GM23338 (cell line): ENCODE data around the gene KDM5C. TPM values are rescaled to one million over a fixed set of nuclear protein-coding genes. Genes with fewer than 3 reads are reported as not detected.

Source experiments
- ATAC-seq: fragments of 200-7000 bp; cut with Tn5 transposase; 3 replicates; pipeline ENCODE4 v1.9.1; 2020
- DNase-seq: peaks from one replicate; pipeline ENCODE4 v3.0.0-alpha.2; 2015; ENCODE audit warnings: low spot score
- H2AFZ ChIP-seq: fragments of 200-600 bp; sonication (generic); 2 replicates; pipeline ENCODE4 v1.8.0; 2016; ENCODE audit warnings: antibody characterized with exemption, mild to moderate bottlenecking, moderate library complexity
- H3F3A ChIP-seq: fragments of 200-600 bp; sonication (generic); replicated peaks from 2 replicates; pipeline ENCODE4 v1.8.0; 2017; ENCODE audit warnings: antibody characterized with exemption, mixed run types, low read depth
- H3K27ac ChIP-seq: fragments of 200-600 bp; sonication (generic); 2 replicates; pipeline ENCODE4 v1.6.1; 2016; ENCODE audit warnings: low read depth
- H3K27me3 ChIP-seq: fragments of 200-600 bp; sonication (generic); 2 replicates; pipeline ENCODE4 v1.8.0; 2016; ENCODE audit warnings: mild to moderate bottlenecking, mixed run types, moderate library complexity; ENCODE audit not compliant: insufficient read depth
- H3K36me3 ChIP-seq: fragments of 200-600 bp; sonication (generic); 2 replicates; pipeline ENCODE4 v1.8.0; 2016; ENCODE audit warnings: mild to moderate bottlenecking; ENCODE audit not compliant: insufficient read depth
- H3K4me1 ChIP-seq: fragments of 200-600 bp; sonication (generic); 2 replicates; pipeline ENCODE4 v1.8.0; 2016; ENCODE audit warnings: mild to moderate bottlenecking, moderate library complexity; ENCODE audit not compliant: insufficient read depth
- H3K4me2 ChIP-seq: fragments of 200-600 bp; sonication (generic); 2 replicates; pipeline ENCODE4 v1.7.1; 2017; ENCODE audit warnings: mixed run types
- H3K4me3 ChIP-seq: fragments of 200-600 bp; sonication (generic); 2 replicates; pipeline ENCODE4 v1.6.1; 2016; ENCODE audit warnings: mixed run types
- H3K79me2 ChIP-seq: fragments of 200-600 bp; sonication (generic); replicated peaks from 2 replicates; pipeline ENCODE4 v1.8.0; 2017; ENCODE audit warnings: mild to moderate bottlenecking; ENCODE audit not compliant: insufficient read depth
- H3K9me2 ChIP-seq: fragments of 200-600 bp; sonication (generic); 2 replicates; pipeline ENCODE4 v1.8.0; 2017; ENCODE audit not compliant: insufficient read depth
- H4K20me1 ChIP-seq: fragments of 200-600 bp; sonication (generic); replicated peaks from 2 replicates; pipeline ENCODE4 v1.8.0; 2017; ENCODE audit warnings: mild to moderate bottlenecking; ENCODE audit not compliant: insufficient read depth
- H3K27ac Mint-ChIP-seq: 2 replicates; pipeline ENCODE4 v1.8.0; 2020; ENCODE audit warnings: inconsistent platforms, mild to moderate bottlenecking, moderate library complexity, mixed read lengths
- H3K27me3 Mint-ChIP-seq: 3 replicates; pipeline ENCODE4 v1.8.0; 2022; ENCODE audit warnings: low read depth, mild to moderate bottlenecking, moderate library complexity, mixed read lengths, inconsistent platforms; ENCODE audit not compliant: insufficient read depth, poor library complexity
- H3K36me3 Mint-ChIP-seq: 3 replicates; pipeline ENCODE4 v1.8.0; 2021; ENCODE audit warnings: low read depth, mild to moderate bottlenecking, inconsistent platforms, moderate library complexity, mixed read lengths
- H3K4me1 Mint-ChIP-seq: 3 replicates; pipeline ENCODE4 v1.8.0; 2020; ENCODE audit warnings: mild to moderate bottlenecking, inconsistent platforms, mixed read lengths
- H3K4me3 Mint-ChIP-seq: 3 replicates; pipeline ENCODE4 v1.8.0; 2021; ENCODE audit warnings: moderate library complexity, mild to moderate bottlenecking, inconsistent platforms, mixed read lengths
- H3K9me3 Mint-ChIP-seq: 3 replicates; pipeline ENCODE4 v1.8.0; 2020; ENCODE audit warnings: moderate library complexity, mild to moderate bottlenecking, inconsistent platforms, mixed read lengths
- CREB1 ChIP-seq: fragments of 250-450 bp; sonication (Bioruptor Pico); IDR thresholded peaks from 2 replicates; pipeline ENCODE4 v1.5.0; 2020; ENCODE audit warnings: low read depth, mild to moderate bottlenecking, moderate library complexity
- EZH2 ChIP-seq: fragments of 200-600 bp; sonication (generic); IDR thresholded peaks from one replicate; pipeline ENCODE4 v1.8.0; 2017; ENCODE audit warnings: antibody characterized with exemption, mild to moderate bottlenecking, low read depth; ENCODE audit not compliant: unreplicated experiment
- EZH2phosphoT487 ChIP-seq: fragments of 200-600 bp; sonication (generic); IDR thresholded peaks from one replicate; pipeline ENCODE4 v1.8.1; 2018; ENCODE audit warnings: antibody characterized with exemption; ENCODE audit not compliant: unreplicated experiment
- JUNB ChIP-seq: IDR thresholded peaks from one replicate; pipeline ENCODE4 v1.6.1; 2016; ENCODE audit warnings: antibody characterized with exemption; ENCODE audit not compliant: unreplicated experiment
- POLR2AphosphoS5 ChIP-seq: IDR thresholded peaks from 2 replicates; pipeline ENCODE4 v1.6.1; 2016; ENCODE audit warnings: antibody characterized with exemption, low read depth
- STAT1 ChIP-seq: IDR thresholded peaks from one replicate; pipeline ENCODE4 v1.6.1; 2016; ENCODE audit warnings: antibody characterized with exemption; ENCODE audit not compliant: unreplicated experiment
- ZNF114 ChIP-seq: fragments of 250-450 bp; sonication (Bioruptor Pico); IDR thresholded peaks from 2 replicates; pipeline ENCODE4 v1.5.0; 2020; ENCODE audit warnings: mild to moderate bottlenecking, moderate library complexity
- polyA plus RNA-seq: library from polyadenylated mRNA; unstranded; fragments of >200 nt; fragmentation: Nextera tagmentation; extraction: Ambion mirVana; gene quantifications from 2 replicates; pipeline ENCODE4 v1.2.1, GENCODE V29; 2016
- total RNA-seq: library from RNA; depleted of rRNA; stranded (reverse); fragments of >200 nt; shearing (Covaris generic); gene quantifications from 2 replicates; pipeline ENCODE4 v1.2.3, GENCODE V29; 2014
- TF ChIP-seq, protein P1 (sequence below): IDR thresholded peaks from 2 replicates; pipeline ENCODE4 v1.6.1; 2016; ENCODE audit warnings: antibody characterized with exemption
- TF ChIP-seq, protein P2 (sequence below): fragments of 250-450 bp; sonication (Bioruptor Pico); IDR thresholded peaks from 2 replicates; pipeline ENCODE4 v1.5.0; 2020; ENCODE audit warnings: mild to moderate bottlenecking, moderate library complexity
- TF ChIP-seq, protein P3 (sequence below), 2 experiments: fragments of 200-600 bp in 1 of 2; sonication (generic) in 1 of 2; conservative IDR thresholded peaks; 2 replicates each; pipeline versions ENCODE4 v1.5.1 to v1.6.1; 2016 to 2017; ENCODE audit warnings: antibody characterized with exemption in 2 of 2, low read depth in 2 of 2, mild to moderate bottlenecking in 2 of 2, moderate library complexity in 1 of 2

The KDM5C gene
- total and polyA plus RNA-seq, 2 experiments from 2014 or later: 20.3 to 173 TPM

DNA sequence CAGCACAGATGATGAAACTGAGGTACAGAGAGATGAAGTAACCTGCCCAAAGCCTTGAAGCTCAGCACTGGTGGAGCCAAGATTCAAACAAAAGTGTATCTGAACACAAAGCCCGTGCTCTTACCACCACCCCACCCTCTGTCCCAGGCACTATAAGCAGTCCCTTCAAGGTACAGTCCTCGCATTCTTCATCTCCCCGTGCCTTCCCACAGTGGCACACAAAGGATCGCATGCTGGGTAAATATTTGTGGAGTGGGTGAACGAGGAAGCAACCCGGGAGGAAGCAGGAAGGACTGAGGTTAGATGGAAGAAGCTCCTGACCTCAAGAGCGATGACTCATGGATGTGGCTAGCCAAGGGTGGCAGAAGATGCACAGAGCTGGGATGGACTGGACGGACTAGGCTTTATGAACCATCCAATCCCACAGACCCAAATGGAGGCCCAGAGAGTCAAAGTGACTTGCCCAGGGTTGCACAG, 37.9 kb upstream of the KDM5C start:
- Mint-ChIP-seq H3K27me3 (peaks cover 5% of the 10 kb centered on the region), H3K27ac (no peak overlapping the region), H3K4me1 (peaks cover 18% of the 10 kb centered on the region), H3K9me3 (peaks cover 2% of the 10 kb centered on the region; the same call in 1 of the 3 replicates), H3K4me3 (no peak overlapping the region), H3K36me3 (peaks cover 2% of the 10 kb centered on the region; the same call in 1 of the 3 replicates)
- H3K36me3 ChIP-seq: no peaks in the 10 kb centered on the region
- no peak overlapping the region for H2AFZ ChIP-seq
- H3K9me2 ChIP-seq: no peaks in the 10 kb centered on the region
- no peak for TF ChIP-seq STAT1
- TF ChIP-seq EZH2: no peak
- no peak for TF ChIP-seq JUNB
- TF ChIP-seq, protein P1, sequence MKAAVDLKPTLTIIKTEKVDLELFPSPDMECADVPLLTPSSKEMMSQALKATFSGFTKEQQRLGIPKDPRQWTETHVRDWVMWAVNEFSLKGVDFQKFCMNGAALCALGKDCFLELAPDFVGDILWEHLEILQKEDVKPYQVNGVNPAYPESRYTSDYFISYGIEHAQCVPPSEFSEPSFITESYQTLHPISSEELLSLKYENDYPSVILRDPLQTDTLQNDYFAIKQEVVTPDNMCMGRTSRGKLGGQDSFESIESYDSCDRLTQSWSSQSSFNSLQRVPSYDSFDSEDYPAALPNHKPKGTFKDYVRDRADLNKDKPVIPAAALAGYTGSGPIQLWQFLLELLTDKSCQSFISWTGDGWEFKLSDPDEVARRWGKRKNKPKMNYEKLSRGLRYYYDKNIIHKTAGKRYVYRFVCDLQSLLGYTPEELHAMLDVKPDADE: no peak
- TF ChIP-seq EZH2phosphoT487: no peak
- TF ChIP-seq POLR2AphosphoS5: no peak
- TF ChIP-seq, protein P2, sequence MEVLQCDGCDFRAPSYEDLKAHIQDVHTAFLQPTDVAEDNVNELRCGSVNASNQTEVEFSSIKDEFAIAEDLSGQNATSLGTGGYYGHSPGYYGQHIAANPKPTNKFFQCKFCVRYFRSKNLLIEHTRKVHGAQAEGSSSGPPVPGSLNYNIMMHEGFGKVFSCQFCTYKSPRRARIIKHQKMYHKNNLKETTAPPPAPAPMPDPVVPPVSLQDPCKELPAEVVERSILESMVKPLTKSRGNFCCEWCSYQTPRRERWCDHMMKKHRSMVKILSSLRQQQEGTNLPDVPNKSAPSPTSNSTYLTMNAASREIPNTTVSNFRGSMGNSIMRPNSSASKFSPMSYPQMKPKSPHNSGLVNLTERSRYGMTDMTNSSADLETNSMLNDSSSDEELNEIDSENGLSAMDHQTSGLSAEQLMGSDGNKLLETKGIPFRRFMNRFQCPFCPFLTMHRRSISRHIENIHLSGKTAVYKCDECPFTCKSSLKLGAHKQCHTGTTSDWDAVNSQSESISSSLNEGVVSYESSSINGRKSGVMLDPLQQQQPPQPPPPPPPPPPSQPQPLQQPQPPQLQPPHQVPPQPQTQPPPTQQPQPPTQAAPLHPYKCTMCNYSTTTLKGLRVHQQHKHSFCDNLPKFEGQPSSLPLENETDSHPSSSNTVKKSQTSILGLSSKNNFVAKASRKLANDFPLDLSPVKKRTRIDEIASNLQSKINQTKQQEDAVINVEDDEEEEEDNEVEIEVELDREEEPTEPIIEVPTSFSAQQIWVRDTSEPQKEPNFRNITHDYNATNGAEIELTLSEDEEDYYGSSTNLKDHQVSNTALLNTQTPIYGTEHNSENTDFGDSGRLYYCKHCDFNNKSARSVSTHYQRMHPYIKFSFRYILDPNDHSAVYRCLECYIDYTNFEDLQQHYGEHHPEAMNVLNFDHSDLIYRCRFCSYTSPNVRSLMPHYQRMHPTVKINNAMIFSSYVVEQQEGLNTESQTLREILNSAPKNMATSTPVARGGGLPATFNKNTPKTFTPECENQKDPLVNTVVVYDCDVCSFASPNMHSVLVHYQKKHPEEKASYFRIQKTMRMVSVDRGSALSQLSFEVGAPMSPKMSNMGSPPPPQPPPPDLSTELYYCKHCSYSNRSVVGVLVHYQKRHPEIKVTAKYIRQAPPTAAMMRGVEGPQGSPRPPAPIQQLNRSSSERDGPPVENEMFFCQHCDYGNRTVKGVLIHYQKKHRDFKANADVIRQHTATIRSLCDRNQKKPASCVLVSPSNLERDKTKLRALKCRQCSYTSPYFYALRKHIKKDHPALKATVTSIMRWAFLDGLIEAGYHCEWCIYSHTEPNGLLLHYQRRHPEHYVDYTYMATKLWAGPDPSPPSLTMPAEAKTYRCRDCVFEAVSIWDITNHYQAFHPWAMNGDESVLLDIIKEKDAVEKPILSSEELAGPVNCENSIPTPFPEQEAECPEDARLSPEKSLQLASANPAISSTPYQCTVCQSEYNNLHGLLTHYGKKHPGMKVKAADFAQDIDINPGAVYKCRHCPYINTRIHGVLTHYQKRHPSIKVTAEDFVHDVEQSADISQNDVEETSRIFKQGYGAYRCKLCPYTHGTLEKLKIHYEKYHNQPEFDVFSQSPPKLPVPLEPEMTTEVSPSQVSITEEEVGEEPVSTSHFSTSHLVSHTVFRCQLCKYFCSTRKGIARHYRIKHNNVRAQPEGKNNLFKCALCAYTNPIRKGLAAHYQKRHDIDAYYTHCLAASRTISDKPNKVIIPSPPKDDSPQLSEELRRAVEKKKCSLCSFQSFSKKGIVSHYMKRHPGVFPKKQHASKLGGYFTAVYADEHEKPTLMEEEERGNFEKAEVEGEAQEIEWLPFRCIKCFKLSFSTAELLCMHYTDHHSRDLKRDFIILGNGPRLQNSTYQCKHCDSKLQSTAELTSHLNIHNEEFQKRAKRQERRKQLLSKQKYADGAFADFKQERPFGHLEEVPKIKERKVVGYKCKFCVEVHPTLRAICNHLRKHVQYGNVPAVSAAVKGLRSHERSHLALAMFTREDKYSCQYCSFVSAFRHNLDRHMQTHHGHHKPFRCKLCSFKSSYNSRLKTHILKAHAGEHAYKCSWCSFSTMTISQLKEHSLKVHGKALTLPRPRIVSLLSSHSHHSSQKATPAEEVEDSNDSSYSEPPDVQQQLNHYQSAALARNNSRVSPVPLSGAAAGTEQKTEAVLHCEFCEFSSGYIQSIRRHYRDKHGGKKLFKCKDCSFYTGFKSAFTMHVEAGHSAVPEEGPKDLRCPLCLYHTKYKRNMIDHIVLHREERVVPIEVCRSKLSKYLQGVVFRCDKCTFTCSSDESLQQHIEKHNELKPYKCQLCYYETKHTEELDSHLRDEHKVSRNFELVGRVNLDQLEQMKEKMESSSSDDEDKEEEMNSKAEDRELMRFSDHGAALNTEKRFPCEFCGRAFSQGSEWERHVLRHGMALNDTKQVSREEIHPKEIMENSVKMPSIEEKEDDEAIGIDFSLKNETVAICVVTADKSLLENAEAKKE: no peak
- TF ChIP-seq ZNF114 (CRISPR knock-in tag): no peak
- no peak for TF ChIP-seq CREB1
- TF ChIP-seq, protein P3, sequence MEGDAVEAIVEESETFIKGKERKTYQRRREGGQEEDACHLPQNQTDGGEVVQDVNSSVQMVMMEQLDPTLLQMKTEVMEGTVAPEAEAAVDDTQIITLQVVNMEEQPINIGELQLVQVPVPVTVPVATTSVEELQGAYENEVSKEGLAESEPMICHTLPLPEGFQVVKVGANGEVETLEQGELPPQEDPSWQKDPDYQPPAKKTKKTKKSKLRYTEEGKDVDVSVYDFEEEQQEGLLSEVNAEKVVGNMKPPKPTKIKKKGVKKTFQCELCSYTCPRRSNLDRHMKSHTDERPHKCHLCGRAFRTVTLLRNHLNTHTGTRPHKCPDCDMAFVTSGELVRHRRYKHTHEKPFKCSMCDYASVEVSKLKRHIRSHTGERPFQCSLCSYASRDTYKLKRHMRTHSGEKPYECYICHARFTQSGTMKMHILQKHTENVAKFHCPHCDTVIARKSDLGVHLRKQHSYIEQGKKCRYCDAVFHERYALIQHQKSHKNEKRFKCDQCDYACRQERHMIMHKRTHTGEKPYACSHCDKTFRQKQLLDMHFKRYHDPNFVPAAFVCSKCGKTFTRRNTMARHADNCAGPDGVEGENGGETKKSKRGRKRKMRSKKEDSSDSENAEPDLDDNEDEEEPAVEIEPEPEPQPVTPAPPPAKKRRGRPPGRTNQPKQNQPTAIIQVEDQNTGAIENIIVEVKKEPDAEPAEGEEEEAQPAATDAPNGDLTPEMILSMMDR (conservative IDR thresholded peaks at IDR 0.05; ENCODE audit: low read depth in 2 of 2): no peak
- no peak overlapping the region for H3K4me3 ChIP-seq
- H3K4me2 ChIP-seq: no peak overlapping the region
- ATAC-seq (no peak), DNase-seq (no peak)
- H3K27ac ChIP-seq: no peak overlapping the region
- H3K27me3 ChIP-seq: no peaks in the 10 kb centered on the region
- no peaks in the 10 kb centered on the region; the same call in 1 of the 2 replicates for H3K79me2 ChIP-seq
- H4K20me1 ChIP-seq: no peaks in the 10 kb centered on the region
- H3K4me1 ChIP-seq: no peaks in the 10 kb centered on the region
- no peaks in the 10 kb centered on the region for H3F3A ChIP-seq
